ENCODE data around the gene MACROD2.

DNA sequence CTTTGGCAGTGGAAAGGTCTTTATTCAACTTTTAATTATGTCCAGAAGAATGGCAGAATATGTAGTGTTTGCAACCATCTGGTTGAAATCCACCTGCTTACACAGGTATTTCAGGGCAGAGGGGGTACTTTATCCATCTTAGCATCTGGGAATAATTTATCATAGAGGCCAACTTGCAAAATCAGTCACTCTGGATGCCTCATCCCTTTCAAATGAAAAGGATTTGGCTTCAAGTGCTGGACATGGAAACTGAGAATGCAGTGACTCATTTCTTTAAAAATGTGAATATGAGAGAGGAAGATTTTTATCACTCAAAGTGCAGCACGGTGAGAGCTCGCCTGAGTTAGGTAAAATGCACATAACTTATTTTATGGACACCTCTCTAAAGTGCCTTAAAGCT is 1819.6 kb downstream of the MACROD2 start:
- TF ChIP-seq, protein P1, sequence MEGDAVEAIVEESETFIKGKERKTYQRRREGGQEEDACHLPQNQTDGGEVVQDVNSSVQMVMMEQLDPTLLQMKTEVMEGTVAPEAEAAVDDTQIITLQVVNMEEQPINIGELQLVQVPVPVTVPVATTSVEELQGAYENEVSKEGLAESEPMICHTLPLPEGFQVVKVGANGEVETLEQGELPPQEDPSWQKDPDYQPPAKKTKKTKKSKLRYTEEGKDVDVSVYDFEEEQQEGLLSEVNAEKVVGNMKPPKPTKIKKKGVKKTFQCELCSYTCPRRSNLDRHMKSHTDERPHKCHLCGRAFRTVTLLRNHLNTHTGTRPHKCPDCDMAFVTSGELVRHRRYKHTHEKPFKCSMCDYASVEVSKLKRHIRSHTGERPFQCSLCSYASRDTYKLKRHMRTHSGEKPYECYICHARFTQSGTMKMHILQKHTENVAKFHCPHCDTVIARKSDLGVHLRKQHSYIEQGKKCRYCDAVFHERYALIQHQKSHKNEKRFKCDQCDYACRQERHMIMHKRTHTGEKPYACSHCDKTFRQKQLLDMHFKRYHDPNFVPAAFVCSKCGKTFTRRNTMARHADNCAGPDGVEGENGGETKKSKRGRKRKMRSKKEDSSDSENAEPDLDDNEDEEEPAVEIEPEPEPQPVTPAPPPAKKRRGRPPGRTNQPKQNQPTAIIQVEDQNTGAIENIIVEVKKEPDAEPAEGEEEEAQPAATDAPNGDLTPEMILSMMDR (IDR thresholded peaks at IDR 0.05), result no peak
- no peak for TF ChIP-seq POLR2A (IDR thresholded peaks at IDR 0.05)
